H1 (cell line): ENCODE data around the gene ZW10. TPM values are rescaled to one million over a fixed set of nuclear protein-coding genes. Genes with fewer than 3 reads are reported as not detected.

Experiments used
- CTCF ChIA-PET: fragments of 300-600 bp; sonication (Branson Sonifier 250); formaldehyde crosslinking; loops from one replicate; lab custom pipeline; 2021; ENCODE audit not compliant: partially characterized antibody; lab: Charles Lee
- POLR2A ChIA-PET: fragments of 300-600 bp; sonication (Branson Sonifier 250); formaldehyde crosslinking; loops from one replicate; lab custom pipeline; 2021; ENCODE audit warnings: inconsistent platforms; ENCODE audit not compliant: partially characterized antibody; lab: Charles Lee
- DNase-seq, 2 experiments: peaks; one replicate each; pipeline versions ENCODE4 v3.0.0 to v3.0.0-alpha.2; 2010 to 2022; ENCODE audit warnings: low spot score in 2 of 2, low read depth in 1 of 2, mixed read lengths in 1 of 2
- FAIRE-seq: peaks from 2 replicates; lab custom pipeline; 2011; peaks lifted over from hg19 to GRCh38; lab: Jason Lieb, UNC
- H2AFZ ChIP-seq: 2 replicates; pipeline ENCODE4 v1.8.1; 2012; ENCODE audit warnings: low read length, inconsistent platforms
- H2AK5ac ChIP-seq: 2 replicates; pipeline ENCODE4 v1.6.1; 2013; ENCODE audit warnings: low read depth, low read length
- H2BK120ac ChIP-seq: replicated peaks from 2 replicates; pipeline ENCODE3; 2013; ENCODE audit warnings: low read depth, low read length, inconsistent platforms
- H2BK12ac ChIP-seq: 2 replicates; pipeline ENCODE4 v1.6.1; 2013; ENCODE audit warnings: low read depth, low read length
- H2BK15ac ChIP-seq: 2 replicates; pipeline ENCODE4 v1.6.1; 2013; ENCODE audit warnings: low read length
- H2BK20ac ChIP-seq: 2 replicates; pipeline ENCODE4 v1.6.1; 2013; ENCODE audit warnings: low read length
- H2BK5ac ChIP-seq: 2 replicates; pipeline ENCODE4 v1.6.1; 2013; ENCODE audit warnings: low read depth, low read length
- H3K14ac ChIP-seq: 2 replicates; pipeline ENCODE4 v1.6.1; 2013; ENCODE audit warnings: inconsistent platforms; ENCODE audit not compliant: insufficient read length
- H3K18ac ChIP-seq: 2 replicates; pipeline ENCODE4 v1.6.1; 2013; ENCODE audit warnings: low read length; ENCODE audit errors: extremely low read depth
- H3K23ac ChIP-seq: 2 replicates; pipeline ENCODE4 v1.6.1; 2013; ENCODE audit warnings: inconsistent platforms; ENCODE audit not compliant: insufficient read length
- H3K23me2 ChIP-seq: 2 replicates; pipeline ENCODE4 v1.6.1; 2013; ENCODE audit warnings: low read depth, low read length
- H3K27ac ChIP-seq: 2 replicates; pipeline ENCODE4 v1.6.1; 2011; ENCODE audit warnings: low read depth, low read length, inconsistent platforms
- H3K27me3 ChIP-seq, 4 experiments: replicated peaks in 1 of 4; 1 replicate in 1 of 4; 2 replicates in 3 of 4; pipeline versions ENCODE4 v1.6.1 to v1.8.1; 2011 to 2013; ENCODE audit warnings: low read length in 3 of 4, mild to moderate bottlenecking in 3 of 4, inconsistent platforms in 2 of 4, mixed read lengths in 2 of 4, moderate library complexity in 1 of 4; ENCODE audit not compliant: control insufficient read depth in 3 of 4, insufficient read depth in 3 of 4; ENCODE audit errors: extremely low read depth in 1 of 4
- H3K36me3 ChIP-seq, 4 experiments: 2 replicates each; pipeline versions ENCODE4 v1.6.1 to v1.8.1; 2011 to 2013; ENCODE audit warnings: mild to moderate bottlenecking in 4 of 4, low read length in 3 of 4, moderate library complexity in 2 of 4, control low read depth in 1 of 4, inconsistent platforms in 1 of 4; ENCODE audit not compliant: insufficient read depth in 4 of 4, control insufficient read depth in 2 of 4
- H3K4ac ChIP-seq: replicated peaks from 2 replicates; pipeline ENCODE3; 2013; ENCODE audit warnings: low read length, low read depth, mixed read lengths, inconsistent platforms; ENCODE audit not compliant: insufficient read length
- H3K4me1 ChIP-seq, 4 experiments: replicated peaks in 1 of 4; 1 replicate in 1 of 4; 2 replicates in 3 of 4; pipeline versions ENCODE4 v1.6.1 to v1.8.1; 2011 to 2013; ENCODE audit warnings: low read length in 3 of 4, inconsistent platforms in 2 of 4, mixed read lengths in 1 of 4; ENCODE audit not compliant: insufficient read depth in 4 of 4, control insufficient read depth in 3 of 4
- H3K4me2 ChIP-seq, 2 experiments: 2 replicates each; pipeline versions ENCODE4 v1.6.1 to v1.8.1; 2011 to 2013; ENCODE audit warnings: low read depth in 2 of 2, low read length in 2 of 2, control low read depth in 1 of 2, inconsistent platforms in 1 of 2, mild to moderate bottlenecking in 1 of 2; ENCODE audit not compliant: insufficient read depth in 1 of 2
- H3K4me3 ChIP-seq, 4 experiments: fragments of 200-600, 300-600 bp in 1 of 4; sonication (generic), shearing (Covaris generic), sonication (Bioruptor Twin) in 1 of 4; 2 replicates each; pipeline versions ENCODE4 v1.5.1 to v1.8.1; 2011 to 2016; ENCODE audit warnings: low read length in 4 of 4, low read depth in 3 of 4, control low read depth in 2 of 4, inconsistent platforms in 2 of 4, mild to moderate bottlenecking in 2 of 4, mixed read lengths in 1 of 4, moderate library complexity in 1 of 4; ENCODE audit not compliant: insufficient read depth in 2 of 4; ENCODE audit errors: extremely low read depth in 1 of 4
- H3K56ac ChIP-seq: replicated peaks from 2 replicates; pipeline ENCODE3; 2013; ENCODE audit warnings: low read depth, mild to moderate bottlenecking, mixed read lengths, low read length, inconsistent platforms; ENCODE audit not compliant: insufficient read length
- H3K79me1 ChIP-seq: 2 replicates; pipeline ENCODE4 v1.6.1; 2013; ENCODE audit warnings: low read depth, low read length, control low read depth
- H3K79me2 ChIP-seq, 2 experiments: 2 replicates each; pipeline versions ENCODE4 v1.6.1 to v1.8.1; 2012 to 2013; ENCODE audit warnings: low read length in 2 of 2, mild to moderate bottlenecking in 2 of 2, inconsistent platforms in 1 of 2; ENCODE audit not compliant: insufficient read depth in 2 of 2, control insufficient read depth in 1 of 2
- H3K9ac ChIP-seq, 4 experiments: replicated peaks in 1 of 4; 1 replicate in 1 of 4; 2 replicates in 3 of 4; pipeline versions ENCODE4 v1.6.1 to v1.8.1; 2011 to 2013; ENCODE audit warnings: low read depth in 3 of 4, low read length in 3 of 4, control low read depth in 2 of 4, mild to moderate bottlenecking in 2 of 4, moderate library complexity in 2 of 4, inconsistent platforms in 1 of 4; ENCODE audit errors: extremely low read depth in 1 of 4
- H3K9me3 ChIP-seq, 2 experiments: 2 replicates each; pipeline versions ENCODE4 v1.6.1 to v1.8.1; 2012 to 2013; ENCODE audit warnings: mild to moderate bottlenecking in 2 of 2, moderate library complexity in 2 of 2, control low read depth in 1 of 2, inconsistent platforms in 1 of 2, low read depth in 1 of 2, low read length in 1 of 2, mixed read lengths in 1 of 2; ENCODE audit not compliant: insufficient read depth in 2 of 2
- H4K20me1 ChIP-seq, 2 experiments: replicated peaks in 1 of 2; 2 replicates each; pipeline versions ENCODE3 to v1.8.1; 2011 to 2013; ENCODE audit warnings: inconsistent platforms in 2 of 2, low read length in 2 of 2, mild to moderate bottlenecking in 1 of 2; ENCODE audit not compliant: insufficient read depth in 2 of 2, control insufficient read depth in 1 of 2
- H4K5ac ChIP-seq: 2 replicates; pipeline ENCODE4 v1.6.1; 2013; ENCODE audit warnings: low read length, low read depth, mixed read lengths, inconsistent platforms; ENCODE audit not compliant: insufficient read length
- H4K8ac ChIP-seq: 2 replicates; pipeline ENCODE4 v1.8.0; 2013; ENCODE audit warnings: mild to moderate bottlenecking, moderate library complexity, low read length, inconsistent platforms; ENCODE audit not compliant: insufficient read depth; ENCODE audit errors: extremely low read depth
- H4K91ac ChIP-seq: replicated peaks from 2 replicates; pipeline ENCODE3; 2013; ENCODE audit warnings: low read length, mixed read lengths, inconsistent platforms; ENCODE audit not compliant: insufficient read length
- ATF2 ChIP-seq: IDR thresholded peaks from 2 replicates; pipeline ENCODE4 v1.6.1; 2012; ENCODE audit warnings: low read length, inconsistent platforms
- BACH1 ChIP-seq: IDR thresholded peaks from 2 replicates; pipeline ENCODE4 v1.6.1; 2012; ENCODE audit warnings: low read length, improper control_type of control experiment
- CHD2 ChIP-seq: IDR thresholded peaks from 2 replicates; pipeline ENCODE4 v1.6.1; 2012; ENCODE audit warnings: low read length, improper control_type of control experiment
- CREB1 ChIP-seq: IDR thresholded peaks from 2 replicates; pipeline ENCODE4 v1.6.1; 2012; ENCODE audit warnings: inconsistent platforms
- GTF2F1 ChIP-seq: IDR thresholded peaks from 2 replicates; pipeline ENCODE4 v1.6.1; 2012; ENCODE audit warnings: low read depth, low read length, improper control_type of control experiment, borderline replicate concordance
- KDM1A ChIP-seq: fragments of 200-600, 300-600 bp; sonication (generic); IDR thresholded peaks from 2 replicates; pipeline ENCODE4 v1.7.1; 2016; ENCODE audit warnings: mild to moderate bottlenecking, low read length, borderline replicate concordance
- SP4 ChIP-seq: IDR thresholded peaks from 2 replicates; pipeline ENCODE4 v1.6.1; 2012; ENCODE audit warnings: low read length, inconsistent platforms
- SRF ChIP-seq: IDR thresholded peaks from 2 replicates; pipeline ENCODE4 v1.6.1; 2011; ENCODE audit warnings: mild to moderate bottlenecking, low read depth, low read length, moderate library complexity
- TBP ChIP-seq: IDR thresholded peaks from 2 replicates; pipeline ENCODE4 v1.6.1; 2011; ENCODE audit warnings: low read depth, low read length, improper control_type of control experiment
- ZNF274 ChIP-seq: IDR thresholded peaks from 2 replicates; pipeline ENCODE4 v1.7.0; 2012; ENCODE audit warnings: low read length, borderline replicate concordance; ENCODE audit errors: extremely low read depth
- WGBS, 2 experiments: shearing (Covaris generic) in 1 of 2; methylation state at CpG; one replicate each; pipeline versions ENCODE4 v1.1.6 to v1.1.7; 2013 to 2015; ENCODE audit warnings: low lambda C conversion rate in 2 of 2, mixed read lengths in 2 of 2, inconsistent platforms in 1 of 2, low coverage in 1 of 2, missing lambda C conversion rate in 1 of 2; ENCODE audit not compliant: insufficient replicate concordance in 2 of 2, insufficient coverage in 1 of 2, insufficient read length in 1 of 2; ENCODE audit errors: extremely low coverage in 1 of 2, missing lambda C conversion rate in 1 of 2; 5-methylcytosine and 5-hydroxymethylcytosine counted together
- polyA plus RNA-seq, 7 experiments: library from polyadenylated mRNA; depleted of rRNA in 3 of 7; stranded (reverse) in 5 of 7; unstranded in 2 of 7; fragments of >200 nt in 5 of 7; fragments of 200-250 nt in 2 of 7; gene quantifications; 1 replicate in 5 of 7; 2 replicates in 1 of 7; 4 replicates in 1 of 7; pipeline versions ENCODE4 v1.2.1 to v1.2.3, GENCODE V29; 2011 to 2013; ENCODE audit warnings: missing spikeins in 2 of 7, mixed read lengths in 2 of 7
- total RNA-seq: library from RNA; stranded (reverse); fragmentation: NEBNext Ultra II Directional; extraction: Animal tissue kit (Norgen Biotek cat#: 25700); gene quantifications from 2 replicates; pipeline ENCODE4 v1.2.1, GENCODE V29; 2021
- TF ChIP-seq, protein P1 (sequence below): IDR thresholded peaks from 2 replicates; pipeline ENCODE4 v1.6.1; 2011; ENCODE audit warnings: low read depth, mild to moderate bottlenecking, low read length; ENCODE audit not compliant: insufficient read depth
- TF ChIP-seq, protein P2 (sequence below): IDR thresholded peaks from 2 replicates; pipeline ENCODE4 v1.6.1; 2012; ENCODE audit warnings: inconsistent platforms

Gene ZW10
- total and polyA plus RNA-seq, 2 of the 8 experiments (the other 6 are each of a cell fraction or from before 2014, with no cell fraction given): 9.0 to 25.3 TPM

- H3K14ac ChIP-seq: no peak overlapping the region
- H2BK20ac ChIP-seq: no peak overlapping the region
- H2AFZ ChIP-seq: 0 out of 2 replicates have a peak overlapping the region, but pooled peaks have one; percentile 9
- H3K36me3 ChIP-seq: no peaks in the 10 kb centered on the region
- no peak overlapping the region for H2AK5ac ChIP-seq
- H2BK15ac ChIP-seq: no peak overlapping the region
- no peaks in the 10 kb centered on the region for H4K20me1 ChIP-seq
- no peak overlapping the region for H2BK120ac ChIP-seq
- H3K9me3 ChIP-seq: no peaks in the 10 kb centered on the region
- H3K9ac ChIP-seq: no peak overlapping the region
- no peak overlapping the region for H3K56ac ChIP-seq
- DNase-seq (no peak), FAIRE-seq (no peak)
- H3K79me1 ChIP-seq: no peaks in the 10 kb centered on the region
- no peak overlapping the region for H4K91ac ChIP-seq
- no peak overlapping the region for H3K23ac ChIP-seq
- H3K79me2 ChIP-seq: no peaks in the 10 kb centered on the region
- no peaks in the 10 kb centered on the region; the same call in 1 of the 2 replicates for H3K23me2 ChIP-seq
- no peak overlapping the region for H4K8ac ChIP-seq
- no peak overlapping the region for H3K4ac ChIP-seq
- no peak overlapping the region for H3K18ac ChIP-seq
- H3K27ac ChIP-seq: no peak overlapping the region
- H3K27me3 ChIP-seq: no peaks in the 10 kb centered on the region
- no peak overlapping the region for H2BK12ac ChIP-seq
- no peak overlapping the region for H2BK5ac ChIP-seq
- WGBS, 2 experiments: 83% methylated on average over 5 of the region's 5 CpGs; no CpG with 5 or more reads in 1 of the 2 experiments
- no peak overlapping the region for H3K4me2 ChIP-seq
- ChIA-PET CTCF (interaction anchor here (1.0 to 2.0 kb wide), 3 partner anchors 8 to 25 kb away, joined by 5 to 7 read pairs (median 5); no protein-coding TSS in a partner anchor), POLR2A (no interaction called here)
- H4K5ac ChIP-seq: no peak overlapping the region
- H3K4me3 ChIP-seq: no peak overlapping the region
- no peaks in the 10 kb centered on the region for H3K4me1 ChIP-seq
- no peak for TF ChIP-seq TBP
- no peak for TF ChIP-seq SRF
- TF ChIP-seq BACH1: no peak
- TF ChIP-seq ATF2: no peak
- TF ChIP-seq, protein P1, sequence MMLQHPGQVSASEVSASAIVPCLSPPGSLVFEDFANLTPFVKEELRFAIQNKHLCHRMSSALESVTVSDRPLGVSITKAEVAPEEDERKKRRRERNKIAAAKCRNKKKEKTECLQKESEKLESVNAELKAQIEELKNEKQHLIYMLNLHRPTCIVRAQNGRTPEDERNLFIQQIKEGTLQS: no peak
- no peak for TF ChIP-seq SP4
- TF ChIP-seq, protein P2, sequence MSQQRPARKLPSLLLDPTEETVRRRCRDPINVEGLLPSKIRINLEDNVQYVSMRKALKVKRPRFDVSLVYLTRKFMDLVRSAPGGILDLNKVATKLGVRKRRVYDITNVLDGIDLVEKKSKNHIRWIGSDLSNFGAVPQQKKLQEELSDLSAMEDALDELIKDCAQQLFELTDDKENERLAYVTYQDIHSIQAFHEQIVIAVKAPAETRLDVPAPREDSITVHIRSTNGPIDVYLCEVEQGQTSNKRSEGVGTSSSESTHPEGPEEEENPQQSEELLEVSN: no peak
- TF ChIP-seq GTF2F1: no peak
- TF ChIP-seq ZNF274: no peak
- TF ChIP-seq CREB1: no peak
- no peak for TF ChIP-seq CHD2
- TF ChIP-seq KDM1A: no peak
Observed at GRCh38 chr11:113781682-113782081, 8.2 kb upstream of the ZW10 start.
